IMR-90 (cell line): ENCODE results near the gene TRA2B.

Source experiments
- CEBPB ChIP-seq: IDR thresholded peaks from 2 replicates; pipeline ENCODE4 v1.6.1; 2012; ENCODE audit warnings: low read depth, low read length, improper control_type of control experiment
- CHD1 ChIP-seq: IDR thresholded peaks from 2 replicates; pipeline ENCODE4 v1.6.1; 2012; ENCODE audit warnings: low read depth, low read length, improper control_type of control experiment
- FOS ChIP-seq: fragments of 150-350 bp; IDR thresholded peaks from 2 replicates; pipeline ENCODE4 v1.6.1; 2016; ENCODE audit warnings: low read depth, low read length
- MAFK ChIP-seq: IDR thresholded peaks from 2 replicates; pipeline ENCODE4 v1.6.1; 2012; ENCODE audit warnings: low read depth, low read length, improper control_type of control experiment
- MAZ ChIP-seq: IDR thresholded peaks from 2 replicates; pipeline ENCODE4 v1.6.1; 2012; ENCODE audit warnings: low read depth, mild to moderate bottlenecking, low read length, improper control_type of control experiment, moderate library complexity, borderline replicate concordance
- MXI1 ChIP-seq: IDR thresholded peaks from 2 replicates; pipeline ENCODE4 v1.6.1; 2012; ENCODE audit warnings: low read depth, mild to moderate bottlenecking, low read length, moderate library complexity, borderline replicate concordance
- NFE2L2 ChIP-seq: fragments of 150-350 bp; IDR thresholded peaks from 2 replicates; pipeline ENCODE4 v1.6.1; 2016; ENCODE audit warnings: low read depth, mild to moderate bottlenecking, low read length
- POLR2A ChIP-seq: IDR thresholded peaks from 2 replicates; pipeline ENCODE4 v1.6.1; 2012; ENCODE audit warnings: mild to moderate bottlenecking, low read depth, low read length
- RAD21 ChIP-seq: IDR thresholded peaks from 2 replicates; pipeline ENCODE4 v1.6.1; 2012; ENCODE audit warnings: low read length, improper control_type of control experiment
- RCOR1 ChIP-seq: IDR thresholded peaks from 2 replicates; pipeline ENCODE4 v1.6.1; 2012; ENCODE audit warnings: mild to moderate bottlenecking, low read length, improper control_type of control experiment; ENCODE audit not compliant: insufficient replicate concordance
- RFX5 ChIP-seq: IDR thresholded peaks from 2 replicates; pipeline ENCODE4 v1.8.0; 2012; ENCODE audit warnings: low read depth, mild to moderate bottlenecking, low read length, moderate library complexity
- SMC3 ChIP-seq: fragments of 150-350 bp; IDR thresholded peaks from 2 replicates; pipeline ENCODE4 v1.6.1; 2016; ENCODE audit warnings: low read depth, mild to moderate bottlenecking, antibody characterized with exemption, low read length, moderate library complexity
- TF ChIP-seq, protein P1 (sequence below): conservative IDR thresholded peaks from 2 replicates; pipeline ENCODE4 v1.5.1; 2012; ENCODE audit warnings: mild to moderate bottlenecking, low read depth, low read length, improper control_type of control experiment
- TF ChIP-seq, protein P2 (sequence below): fragments of 150-350 bp; IDR thresholded peaks from 2 replicates; pipeline ENCODE4 v1.6.1; 2017; ENCODE audit warnings: mild to moderate bottlenecking, antibody characterized with exemption, low read length, low read depth

DNA sequence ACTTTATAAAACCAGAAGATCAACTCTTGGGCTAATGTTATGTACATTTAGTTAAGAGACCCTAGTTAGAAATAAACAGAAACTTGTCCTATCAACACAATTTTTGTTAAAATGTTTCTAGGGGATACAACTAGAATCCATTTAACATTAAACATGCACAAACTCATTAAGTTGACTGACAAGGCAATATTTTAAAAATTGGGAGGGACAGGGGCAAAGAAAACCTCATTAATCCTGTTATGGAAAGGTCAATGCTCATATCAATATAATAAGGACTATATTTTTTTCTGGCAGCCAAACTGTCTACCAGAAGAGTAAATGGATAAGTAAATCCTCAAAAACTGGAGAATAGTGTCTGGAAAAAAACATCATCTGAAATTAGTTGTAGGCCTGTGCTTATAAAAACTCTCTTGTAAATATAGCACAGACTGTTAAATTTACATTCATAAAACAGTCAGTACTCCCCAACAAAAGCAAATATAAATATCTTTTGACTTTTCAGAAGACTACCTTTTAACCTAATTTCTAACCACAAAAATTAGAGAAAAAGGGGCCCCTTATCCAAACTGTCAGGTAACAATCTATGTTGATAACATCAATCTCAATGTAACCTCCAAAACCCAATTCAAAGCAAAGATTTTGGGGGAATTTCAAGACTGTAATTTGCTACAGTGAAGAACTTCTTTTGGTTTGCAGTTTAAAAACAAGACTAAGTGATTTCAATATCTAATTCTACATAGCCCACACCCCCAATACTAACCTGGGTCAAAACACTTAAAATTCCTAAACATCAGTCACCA is 4.2 kb downstream of the TRA2B start:
- no peak for TF ChIP-seq RCOR1
- TF ChIP-seq, protein P1, sequence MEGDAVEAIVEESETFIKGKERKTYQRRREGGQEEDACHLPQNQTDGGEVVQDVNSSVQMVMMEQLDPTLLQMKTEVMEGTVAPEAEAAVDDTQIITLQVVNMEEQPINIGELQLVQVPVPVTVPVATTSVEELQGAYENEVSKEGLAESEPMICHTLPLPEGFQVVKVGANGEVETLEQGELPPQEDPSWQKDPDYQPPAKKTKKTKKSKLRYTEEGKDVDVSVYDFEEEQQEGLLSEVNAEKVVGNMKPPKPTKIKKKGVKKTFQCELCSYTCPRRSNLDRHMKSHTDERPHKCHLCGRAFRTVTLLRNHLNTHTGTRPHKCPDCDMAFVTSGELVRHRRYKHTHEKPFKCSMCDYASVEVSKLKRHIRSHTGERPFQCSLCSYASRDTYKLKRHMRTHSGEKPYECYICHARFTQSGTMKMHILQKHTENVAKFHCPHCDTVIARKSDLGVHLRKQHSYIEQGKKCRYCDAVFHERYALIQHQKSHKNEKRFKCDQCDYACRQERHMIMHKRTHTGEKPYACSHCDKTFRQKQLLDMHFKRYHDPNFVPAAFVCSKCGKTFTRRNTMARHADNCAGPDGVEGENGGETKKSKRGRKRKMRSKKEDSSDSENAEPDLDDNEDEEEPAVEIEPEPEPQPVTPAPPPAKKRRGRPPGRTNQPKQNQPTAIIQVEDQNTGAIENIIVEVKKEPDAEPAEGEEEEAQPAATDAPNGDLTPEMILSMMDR: no peak
- no peak for TF ChIP-seq POLR2A
- TF ChIP-seq, protein P2, sequence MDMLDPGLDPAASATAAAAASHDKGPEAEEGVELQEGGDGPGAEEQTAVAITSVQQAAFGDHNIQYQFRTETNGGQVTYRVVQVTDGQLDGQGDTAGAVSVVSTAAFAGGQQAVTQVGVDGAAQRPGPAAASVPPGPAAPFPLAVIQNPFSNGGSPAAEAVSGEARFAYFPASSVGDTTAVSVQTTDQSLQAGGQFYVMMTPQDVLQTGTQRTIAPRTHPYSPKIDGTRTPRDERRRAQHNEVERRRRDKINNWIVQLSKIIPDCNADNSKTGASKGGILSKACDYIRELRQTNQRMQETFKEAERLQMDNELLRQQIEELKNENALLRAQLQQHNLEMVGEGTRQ: no peak
- no peak for TF ChIP-seq RAD21
- TF ChIP-seq CEBPB: no peak
- TF ChIP-seq MAFK: no peak
- no peak for TF ChIP-seq RFX5
- TF ChIP-seq MAZ: no peak
- no peak for TF ChIP-seq SMC3
- TF ChIP-seq FOS: no peak
- TF ChIP-seq MXI1: no peak
- no peak for TF ChIP-seq NFE2L2
- no peak for TF ChIP-seq CHD1
